ENCODE results near the gene N4BP3.
"Not testable (repeated sequence)": the region's sequence is repeated elsewhere in the genome, so short reads cannot be mapped to it uniquely, and the experiment has no call there.

Gene N4BP3

GRCh38 chr5:178081571-178082243, 31.6 kb upstream of the N4BP3 start:
- no peak for TF ChIP-seq CTCF (IDR thresholded peaks at IDR 0.05; ENCODE audit: insufficient read depth, low read depth, low read length, missing control alignments)
- H3K4me3 ChIP-seq (ENCODE audit: low read depth, low read length) = no peak overlapping the region
- DNase-seq (ENCODE audit: low read depth) = no peak

GRCh38 chr5:178083922-178084321, 29.4 kb upstream of the N4BP3 start:
- no peak overlapping the region for H3K4me3 ChIP-seq (ENCODE audit: low read depth, low read length)
- no peak for DNase-seq (ENCODE audit: low read depth)
- no peak for TF ChIP-seq CTCF (IDR thresholded peaks at IDR 0.05; ENCODE audit: insufficient read depth, low read depth, low read length, missing control alignments)

- no peak for TF ChIP-seq CTCF (IDR thresholded peaks at IDR 0.05; ENCODE audit: insufficient read depth, low read depth, low read length, missing control alignments)
- no peak overlapping the region for H3K4me3 ChIP-seq (ENCODE audit: low read depth, low read length)
- DNase-seq (ENCODE audit: low read depth) = no peak
Measured at GRCh38 chr5:178085316-178085715, 28.0 kb upstream of the N4BP3 start.

- no peak for DNase-seq (ENCODE audit: low read depth)
- no peak overlapping the region for H3K4me3 ChIP-seq (ENCODE audit: low read depth, low read length)
- no peak for TF ChIP-seq CTCF (IDR thresholded peaks at IDR 0.05; ENCODE audit: insufficient read depth, low read depth, low read length, missing control alignments)
Measured at GRCh38 chr5:178086266-178086665, 27.1 kb upstream of the N4BP3 start.

GRCh38 chr5:178087199-178087598, 26.1 kb upstream of the N4BP3 start:
- not testable (repeated sequence) for DNase-seq (ENCODE audit: low read depth); H3K4me3 ChIP-seq (ENCODE audit: low read depth, low read length)

- no peak for TF ChIP-seq CTCF (IDR thresholded peaks at IDR 0.05; ENCODE audit: insufficient read depth, low read depth, low read length, missing control alignments)
- H3K4me3 ChIP-seq (ENCODE audit: low read depth, low read length) = no peak overlapping the region
- DNase-seq (ENCODE audit: low read depth) = peak; percentile 26
Measured at GRCh38 chr5:178090856-178091255, 22.5 kb upstream of the N4BP3 start.

GRCh38 chr5:178093134-178093533, 20.2 kb upstream of the N4BP3 start:
- no peak overlapping the region for H3K4me3 ChIP-seq (ENCODE audit: low read depth, low read length)
- no peak for DNase-seq (ENCODE audit: low read depth)
- TF ChIP-seq CTCF (IDR thresholded peaks at IDR 0.05; ENCODE audit: insufficient read depth, low read depth, low read length, missing control alignments) = no peak

All from GM12865 (cell line).